SK-N-MC (cell line): Measurements from ENCODE around the gene HBM.
"Not testable (repeated sequence)": the region's sequence is repeated elsewhere in the genome, so short reads cannot be mapped to it uniquely, and the experiment has no call there.

Source experiments
- EZH2 ChIP-seq: fragments of 200-600 bp; sonication (generic); IDR thresholded peaks from one replicate; pipeline ENCODE4 v1.6.1; 2017; ENCODE audit warnings: antibody characterized with exemption
- FOXP2 ChIP-seq: optimal IDR thresholded peaks from 2 replicates; pipeline ENCODE3; 2011; ENCODE audit warnings: mild to moderate bottlenecking, moderate library complexity; ENCODE audit not compliant: insufficient read depth; ENCODE audit errors: extremely low read length, control extremely low read depth

GRCh38 chr16:173928-174769 is 8.4 kb downstream of the HBM start:
- TF ChIP-seq FOXP2, EZH2: not testable (repeated sequence)
